Measurements from ENCODE around the gene CELA3A. TPM values are rescaled to one million over a fixed set of nuclear protein-coding genes. Genes with fewer than 3 reads are reported as not detected.

The CELA3A gene
- total RNA-seq, 4 donors from 2014 or later, result not detected

DNA sequence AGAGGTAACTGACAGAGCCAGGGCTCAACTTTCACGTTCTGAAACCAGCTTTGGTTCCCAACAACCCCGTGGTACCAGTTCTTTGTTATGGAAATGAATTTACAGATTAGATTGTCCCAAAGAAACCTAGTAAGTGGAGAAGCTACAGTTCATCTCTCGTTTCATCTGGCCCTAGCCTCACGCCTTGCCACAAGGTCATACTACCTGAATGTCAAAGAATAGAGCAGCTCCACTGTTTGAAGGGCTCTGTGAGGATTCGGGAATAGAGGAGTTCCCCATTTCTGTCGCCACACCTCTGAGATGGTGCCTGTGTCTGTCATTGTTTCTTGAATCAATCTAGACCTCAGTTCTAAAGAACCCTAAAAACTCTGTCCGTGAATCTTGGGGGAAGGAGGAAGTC is 36.1 kb downstream of the CELA3A start:
- Histone ChIP-seq H3K4me1 (peaks cover 0 to 11% of the 10 kb centered on the region in 2 donors), H3K27ac (no peak overlapping the region), H3K4me3 (replicated peaks in 1 of 3) (no peak overlapping the region), H3K27me3 (no peaks in the 10 kb centered on the region), H3K9me3 (no peaks in the 10 kb centered on the region), H3K36me3 (no peaks in the 10 kb centered on the region)
- DNase-seq, result no peak
- no peak for TF ChIP-seq POLR2A (IDR thresholded peaks at IDR 0.05)
- intact Hi-C loops (cut with DNase I), result no loop called here
- 72 to 81% methylated on average over 7 of the region's 7 CpGs for WGBS, 2 donors

DNA sequence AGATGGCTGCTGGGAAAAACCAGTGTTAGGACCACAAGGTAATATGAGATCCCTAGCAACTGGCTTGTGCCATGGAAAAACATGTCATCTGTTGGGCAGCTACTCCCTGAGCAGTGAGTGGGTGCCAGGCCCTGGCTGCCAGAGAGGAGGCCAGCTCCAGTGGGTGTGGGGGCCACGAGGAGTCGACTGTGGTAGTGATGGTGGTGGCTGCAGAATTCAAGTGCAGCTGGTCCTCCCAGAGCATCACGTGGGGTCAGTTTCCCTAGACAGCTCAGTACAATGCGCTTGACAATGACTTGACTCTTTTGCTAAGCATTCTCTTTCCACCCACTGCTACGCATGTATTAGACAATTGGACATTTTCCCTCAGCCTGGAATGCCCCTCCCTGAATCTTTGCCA is 36.6 kb downstream of the CELA3A start:
- no peak overlapping the region for H3K27ac ChIP-seq
- 92 to 94% methylated on average over 5 of the region's 5 CpGs for WGBS, 2 donors
- TF ChIP-seq POLR2A (IDR thresholded peaks at IDR 0.05), result no peak
- TF ChIP-seq, protein P1, sequence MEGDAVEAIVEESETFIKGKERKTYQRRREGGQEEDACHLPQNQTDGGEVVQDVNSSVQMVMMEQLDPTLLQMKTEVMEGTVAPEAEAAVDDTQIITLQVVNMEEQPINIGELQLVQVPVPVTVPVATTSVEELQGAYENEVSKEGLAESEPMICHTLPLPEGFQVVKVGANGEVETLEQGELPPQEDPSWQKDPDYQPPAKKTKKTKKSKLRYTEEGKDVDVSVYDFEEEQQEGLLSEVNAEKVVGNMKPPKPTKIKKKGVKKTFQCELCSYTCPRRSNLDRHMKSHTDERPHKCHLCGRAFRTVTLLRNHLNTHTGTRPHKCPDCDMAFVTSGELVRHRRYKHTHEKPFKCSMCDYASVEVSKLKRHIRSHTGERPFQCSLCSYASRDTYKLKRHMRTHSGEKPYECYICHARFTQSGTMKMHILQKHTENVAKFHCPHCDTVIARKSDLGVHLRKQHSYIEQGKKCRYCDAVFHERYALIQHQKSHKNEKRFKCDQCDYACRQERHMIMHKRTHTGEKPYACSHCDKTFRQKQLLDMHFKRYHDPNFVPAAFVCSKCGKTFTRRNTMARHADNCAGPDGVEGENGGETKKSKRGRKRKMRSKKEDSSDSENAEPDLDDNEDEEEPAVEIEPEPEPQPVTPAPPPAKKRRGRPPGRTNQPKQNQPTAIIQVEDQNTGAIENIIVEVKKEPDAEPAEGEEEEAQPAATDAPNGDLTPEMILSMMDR (IDR thresholded peaks at IDR 0.05), result no peak

DNA sequence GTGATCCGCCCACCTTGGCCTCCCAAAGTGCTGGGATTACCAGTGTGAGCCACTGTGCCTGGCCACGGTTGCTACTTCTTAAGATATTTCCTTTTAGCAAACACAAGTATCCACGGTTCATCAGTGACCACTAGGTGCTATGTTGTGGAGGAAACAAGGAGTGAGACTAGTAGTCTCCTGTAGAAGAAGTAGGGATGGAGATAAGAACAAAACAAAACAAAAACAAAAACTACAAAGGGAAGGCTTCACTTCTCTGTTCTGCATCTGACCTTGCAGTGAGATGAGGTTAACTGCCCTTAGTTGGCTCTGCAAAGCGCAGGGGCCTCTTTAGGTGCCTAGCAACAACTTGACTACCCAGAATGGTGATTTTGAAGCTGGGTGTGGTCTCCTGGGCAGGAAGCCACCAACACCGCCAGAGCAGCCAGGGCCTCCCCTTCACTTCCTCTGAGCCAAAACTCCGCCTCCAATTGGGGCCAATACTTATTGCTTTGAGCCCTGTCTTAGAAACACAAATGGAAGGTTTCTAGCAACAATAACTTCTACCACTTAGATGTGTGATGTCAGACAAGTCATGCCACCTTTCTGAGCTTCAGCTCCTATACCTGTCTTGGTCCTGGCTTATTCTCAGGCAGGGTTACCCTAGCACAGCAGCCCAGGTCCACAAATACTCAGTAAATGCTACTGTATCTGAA is 38.3 kb downstream of the CELA3A start:
- no peaks in the 10 kb centered on the region for H3K36me3 ChIP-seq
- H3K9me3 ChIP-seq, result no peaks in the 10 kb centered on the region
- intact Hi-C loops (cut with DNase I), result no loop called here
- peak; percentile 88 to 89 for DNase-seq
- peak overlapping the region; percentile 13 to 55 (median 42) for H3K27ac ChIP-seq
- no peaks in the 10 kb centered on the region for H3K27me3 ChIP-seq
- H3K4me3 ChIP-seq (replicated peaks in 1 of 3), result no peak overlapping the region
- H3K4me1 ChIP-seq, result peaks cover 0 to 17% of the 10 kb centered on the region in 2 donors
- 20 to 28% methylated on average over 6 of the region's 6 CpGs for WGBS, 2 donors
- TF ChIP-seq, protein P1 (IDR thresholded peaks at IDR 0.05), result peak in 1 of 6 experiments; percentile 21
- TF ChIP-seq POLR2A (IDR thresholded peaks at IDR 0.05), result no peak

More for the DNA sequence above, 36.6 kb downstream of the CELA3A start:
- intact Hi-C loops (cut with DNase I), result no loop called here
- H3K4me3 ChIP-seq (replicated peaks in 1 of 3), result no peak overlapping the region
- no peaks in the 10 kb centered on the region for H3K9me3 ChIP-seq
- no peaks in the 10 kb centered on the region for H3K27me3 ChIP-seq
- no peaks in the 10 kb centered on the region for H3K36me3 ChIP-seq
- H3K4me1 ChIP-seq, result peaks cover 0 to 13% of the 10 kb centered on the region in 2 donors
- no peak for DNase-seq

DNA sequence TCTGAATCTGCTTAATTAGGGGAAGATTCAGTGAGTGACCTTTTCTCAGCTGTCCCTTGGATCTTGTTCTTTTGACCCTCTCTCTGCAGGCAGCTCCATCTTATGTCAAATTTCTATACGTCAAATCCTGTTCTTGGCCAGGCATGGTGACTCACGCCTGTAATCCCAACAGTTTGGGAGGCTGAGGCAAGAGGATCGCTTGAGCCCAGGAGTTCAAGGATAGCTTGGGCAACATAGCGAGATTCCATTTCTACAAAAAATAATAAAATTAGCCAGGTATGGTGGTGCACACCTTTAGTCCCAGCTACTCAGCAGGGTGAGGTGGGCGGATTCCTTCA is 38.8 kb downstream of the CELA3A start:
- Histone ChIP-seq H3K36me3 (no peaks in the 10 kb centered on the region), H3K27me3 (no peaks in the 10 kb centered on the region), H3K4me1 (peaks cover 0 to 17% of the 10 kb centered on the region in 2 donors), H3K27ac (peak overlapping the region; percentile 12 to 42 (median 13)), H3K4me3 (replicated peaks in 1 of 3) (no peak overlapping the region), H3K9me3 (no peaks in the 10 kb centered on the region)
- WGBS, 2 donors, result 96 to 97% methylated on average over 5 of the region's 5 CpGs
- intact Hi-C loops (cut with DNase I), result no loop called here
- DNase-seq, result no peak
- TF ChIP-seq POLR2A (IDR thresholded peaks at IDR 0.05), result no peak
- TF ChIP-seq, protein P1 (IDR thresholded peaks at IDR 0.05), result no peak

DNA sequence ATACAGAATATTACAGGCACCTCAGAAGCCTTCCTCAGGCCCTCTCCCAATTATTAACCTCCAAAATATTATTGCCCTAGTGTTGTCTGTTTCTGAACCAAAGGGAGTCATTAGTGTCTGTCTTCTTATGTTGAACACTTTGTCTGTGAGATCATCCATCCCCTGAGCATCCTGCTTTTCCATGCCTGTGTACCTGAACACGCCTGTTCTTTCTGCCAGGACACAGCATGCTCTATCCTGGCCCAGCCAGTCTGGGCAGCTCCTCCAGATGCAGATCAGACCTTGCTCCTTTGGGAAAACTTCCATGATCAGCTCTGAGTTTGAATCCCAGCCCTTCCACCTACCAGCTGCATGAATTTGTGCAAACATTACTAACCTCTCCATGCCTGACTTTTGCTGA is 40.0 kb downstream of the CELA3A start:
- 100% methylated on average over 1 of the region's 1 CpG for WGBS, 2 donors

More for the DNA sequence above, 40.0 kb downstream of the CELA3A start:
- DNase-seq, result no peak
- H3K4me3 ChIP-seq (replicated peaks in 1 of 3), result no peak overlapping the region
- H3K9me3 ChIP-seq, result no peaks in the 10 kb centered on the region
- H3K27me3 ChIP-seq, result no peaks in the 10 kb centered on the region
- H3K27ac ChIP-seq, result no peak overlapping the region
- TF ChIP-seq, protein P1 (IDR thresholded peaks at IDR 0.05), result no peak
- no peak for TF ChIP-seq POLR2A (IDR thresholded peaks at IDR 0.05)
- H3K4me1 ChIP-seq, result peaks cover 0 to 17% of the 10 kb centered on the region in 2 donors
- intact Hi-C loops (cut with DNase I), result no loop called here
- no peaks in the 10 kb centered on the region for H3K36me3 ChIP-seq
